A549 (cell line): ENCODE data around the gene ASAP2.

Source experiments
- BHLHE40 ChIP-seq: IDR thresholded peaks from 2 replicates; pipeline ENCODE4 v1.6.1; 2012; ENCODE audit warnings: low read depth, low read length, inconsistent platforms
- CEBPB ChIP-seq, 2 experiments: fragments of >200 bp in 1 of 2; sonication (Bioruptor Twin) in 1 of 2; formaldehyde crosslinking in 1 of 2; IDR thresholded peaks; 2 replicates each; pipeline ENCODE4 v1.6.1; 2012 to 2016
- CHD2 ChIP-seq: fragments of 150-350 bp; IDR thresholded peaks from 2 replicates; pipeline ENCODE4 v1.6.1; 2014; ENCODE audit warnings: low read length; ENCODE audit not compliant: partially characterized antibody
- CHD4 ChIP-seq: fragments of 200-600 bp; sonication (generic); IDR thresholded peaks from 2 replicates; pipeline ENCODE4 v1.6.1; 2016; ENCODE audit warnings: antibody characterized with exemption, mild to moderate bottlenecking, borderline replicate concordance
- MAFK ChIP-seq: fragments of 450-650 bp; IDR thresholded peaks from 2 replicates; pipeline ENCODE4 v1.6.1; 2014; ENCODE audit not compliant: partially characterized antibody
- MAX ChIP-seq: IDR thresholded peaks from 2 replicates; pipeline ENCODE4 v1.6.1; 2012
- POLR2A ChIP-seq: IDR thresholded peaks from 2 replicates; pipeline ENCODE4 v1.6.1; 2012; ENCODE audit warnings: mild to moderate bottlenecking, low read length
- USF2 ChIP-seq: fragments of 450-650 bp; IDR thresholded peaks from 2 replicates; pipeline ENCODE4 v1.6.1; 2014; ENCODE audit warnings: antibody characterized with exemption
- TF ChIP-seq, protein P1 (sequence below): fragments of >200 bp; sonication (Bioruptor Twin); formaldehyde crosslinking; IDR thresholded peaks from 3 replicates; pipeline ENCODE4 v1.5.1; 2016

DNA sequence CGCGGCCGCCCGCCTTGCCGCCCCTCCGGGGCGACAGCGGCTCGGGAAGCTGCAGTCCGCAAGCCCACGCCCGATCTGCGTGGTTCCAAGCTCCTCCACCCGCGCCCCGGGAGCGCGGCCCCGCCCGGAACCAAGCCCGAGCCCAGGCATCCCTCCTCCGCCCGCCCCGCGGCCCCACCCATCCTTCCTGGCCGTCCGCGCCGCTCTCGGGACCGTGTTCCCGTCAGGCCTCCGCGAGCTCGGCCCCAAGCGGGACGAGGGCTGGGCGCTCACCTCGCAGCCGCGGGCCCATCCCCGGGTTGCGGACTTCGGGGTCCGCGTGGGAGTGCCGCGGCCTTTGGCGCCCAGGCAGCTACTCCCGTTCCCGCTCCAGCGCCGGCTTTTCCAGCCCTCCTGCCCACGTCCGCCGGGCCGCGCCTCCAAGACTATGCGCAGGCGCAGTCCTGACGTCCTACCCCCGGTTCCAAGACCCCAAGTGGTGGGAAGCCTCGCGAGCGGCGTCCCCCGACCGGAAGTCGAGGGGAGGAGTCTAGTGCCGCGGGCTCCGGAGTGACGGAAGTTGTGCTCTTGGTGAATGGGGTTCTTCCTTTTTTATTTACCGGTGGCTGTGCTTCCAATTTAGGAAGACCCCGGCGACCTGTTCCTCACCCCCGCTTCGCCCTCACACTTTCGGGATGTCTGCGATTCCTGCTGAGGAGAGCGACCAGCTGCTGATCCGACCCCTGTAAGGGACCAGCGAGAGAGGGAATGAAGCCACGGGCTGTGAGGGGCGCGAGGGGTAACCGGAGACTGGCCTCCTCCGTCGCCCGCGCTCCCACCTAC lies 216.7 kb downstream of the ASAP2 start, which contains the start of the genes CPSF3 and ITGB1BP1:
- TF ChIP-seq, protein P1, sequence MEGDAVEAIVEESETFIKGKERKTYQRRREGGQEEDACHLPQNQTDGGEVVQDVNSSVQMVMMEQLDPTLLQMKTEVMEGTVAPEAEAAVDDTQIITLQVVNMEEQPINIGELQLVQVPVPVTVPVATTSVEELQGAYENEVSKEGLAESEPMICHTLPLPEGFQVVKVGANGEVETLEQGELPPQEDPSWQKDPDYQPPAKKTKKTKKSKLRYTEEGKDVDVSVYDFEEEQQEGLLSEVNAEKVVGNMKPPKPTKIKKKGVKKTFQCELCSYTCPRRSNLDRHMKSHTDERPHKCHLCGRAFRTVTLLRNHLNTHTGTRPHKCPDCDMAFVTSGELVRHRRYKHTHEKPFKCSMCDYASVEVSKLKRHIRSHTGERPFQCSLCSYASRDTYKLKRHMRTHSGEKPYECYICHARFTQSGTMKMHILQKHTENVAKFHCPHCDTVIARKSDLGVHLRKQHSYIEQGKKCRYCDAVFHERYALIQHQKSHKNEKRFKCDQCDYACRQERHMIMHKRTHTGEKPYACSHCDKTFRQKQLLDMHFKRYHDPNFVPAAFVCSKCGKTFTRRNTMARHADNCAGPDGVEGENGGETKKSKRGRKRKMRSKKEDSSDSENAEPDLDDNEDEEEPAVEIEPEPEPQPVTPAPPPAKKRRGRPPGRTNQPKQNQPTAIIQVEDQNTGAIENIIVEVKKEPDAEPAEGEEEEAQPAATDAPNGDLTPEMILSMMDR = no peak; the same call in 2 of the 3 replicates
- TF ChIP-seq POLR2A (peak; percentile 52), USF2 (no peak), MAX (peak; percentile 79), CHD2 (peak; percentile 90), CEBPB (IDR thresholded peaks at IDR 0.05) (no peak), BHLHE40 (no peak), MAFK (no peak), CHD4 (no peak)
